Hippocampal formation (tissue), 2 donors: ENCODE measurements around the gene GALNT8.
"Not testable (repeated sequence)": the region's sequence is repeated elsewhere in the genome, so short reads cannot be mapped to it uniquely, and the experiment has no call there.

ENCODE experiments used
- DNase-seq, 2 donors: peaks; one replicate each; lab custom pipeline; 2025; lab: John Stamatoyannopoulos, UW

The GALNT8 gene, protein sequence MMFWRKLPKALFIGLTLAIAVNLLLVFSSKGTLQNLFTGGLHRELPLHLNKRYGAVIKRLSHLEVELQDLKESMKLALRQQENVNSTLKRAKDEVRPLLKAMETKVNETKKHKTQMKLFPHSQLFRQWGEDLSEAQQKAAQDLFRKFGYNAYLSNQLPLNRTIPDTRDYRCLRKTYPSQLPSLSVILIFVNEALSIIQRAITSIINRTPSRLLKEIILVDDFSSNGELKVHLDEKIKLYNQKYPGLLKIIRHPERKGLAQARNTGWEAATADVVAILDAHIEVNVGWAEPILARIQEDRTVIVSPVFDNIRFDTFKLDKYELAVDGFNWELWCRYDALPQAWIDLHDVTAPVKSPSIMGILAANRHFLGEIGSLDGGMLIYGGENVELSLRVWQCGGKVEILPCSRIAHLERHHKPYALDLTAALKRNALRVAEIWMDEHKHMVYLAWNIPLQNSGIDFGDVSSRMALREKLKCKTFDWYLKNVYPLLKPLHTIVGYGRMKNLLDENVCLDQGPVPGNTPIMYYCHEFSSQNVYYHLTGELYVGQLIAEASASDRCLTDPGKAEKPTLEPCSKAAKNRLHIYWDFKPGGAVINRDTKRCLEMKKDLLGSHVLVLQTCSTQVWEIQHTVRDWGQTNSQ

DNA sequence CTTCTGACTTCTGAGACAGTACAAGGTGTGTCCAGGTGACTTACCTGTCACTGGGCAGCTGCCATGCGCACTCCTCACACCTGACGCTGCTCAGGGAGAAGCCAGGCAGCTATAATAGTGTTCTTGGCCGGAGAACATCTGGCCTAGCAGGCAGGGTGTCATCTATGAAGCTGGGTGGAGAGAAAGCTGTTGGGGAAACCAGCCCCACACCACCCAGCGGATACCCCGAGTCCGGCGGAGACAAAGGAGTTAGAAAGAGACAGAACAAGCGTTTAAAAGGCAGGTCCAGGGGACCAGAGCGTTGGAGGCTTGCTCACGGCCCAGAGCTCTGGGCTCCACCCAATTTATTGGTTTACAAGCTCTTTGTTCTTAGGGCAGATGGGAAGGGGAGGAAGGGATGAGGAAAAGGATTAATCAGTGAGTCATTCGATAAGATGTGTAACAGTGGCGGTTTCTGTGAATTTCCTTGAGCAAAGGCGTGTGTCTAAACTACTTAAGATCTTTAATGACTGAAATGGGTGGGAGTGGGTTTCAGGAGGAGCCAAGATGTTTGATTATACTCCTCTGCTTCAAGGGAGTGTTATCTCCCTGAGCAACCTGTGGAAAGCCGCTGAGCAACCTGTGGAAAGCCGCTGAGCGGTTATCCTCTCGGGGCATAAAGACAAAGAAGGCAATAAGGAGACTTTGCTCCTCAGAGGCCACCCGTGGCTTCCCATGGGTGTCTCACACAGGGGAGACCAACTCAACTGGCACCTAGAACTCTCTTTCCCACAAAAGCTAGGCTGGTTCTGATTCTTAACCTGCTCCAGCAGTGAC, at the start of gene GALNT8:
Gene GALNT8, plus strand, starts transcription at position 580 of the 816 bp plus-strand sequence. CDS start 278 bp downstream, outside the sequence.
- DNase-seq = no peak

DNA sequence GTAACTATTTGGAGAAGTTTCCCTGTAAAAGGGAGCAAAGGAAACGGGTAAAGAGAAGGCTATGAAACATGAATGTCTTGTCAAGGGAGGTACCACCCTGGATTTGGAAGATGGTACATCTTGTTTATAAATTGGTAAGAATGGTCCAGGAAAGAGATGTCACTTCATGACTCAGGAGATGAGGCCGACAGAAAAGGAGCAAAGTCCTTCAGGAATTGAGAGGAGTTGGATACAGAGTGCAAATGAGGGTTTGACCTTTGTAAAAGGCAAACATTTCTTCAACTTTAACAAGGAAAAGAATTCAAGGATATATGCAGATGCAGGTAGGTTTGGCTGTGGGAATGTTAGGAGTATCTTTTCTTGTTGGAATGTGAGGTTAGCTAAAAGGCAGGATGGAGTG, 40.5 kb upstream of the GALNT8 start:
- no peak for DNase-seq

DNA sequence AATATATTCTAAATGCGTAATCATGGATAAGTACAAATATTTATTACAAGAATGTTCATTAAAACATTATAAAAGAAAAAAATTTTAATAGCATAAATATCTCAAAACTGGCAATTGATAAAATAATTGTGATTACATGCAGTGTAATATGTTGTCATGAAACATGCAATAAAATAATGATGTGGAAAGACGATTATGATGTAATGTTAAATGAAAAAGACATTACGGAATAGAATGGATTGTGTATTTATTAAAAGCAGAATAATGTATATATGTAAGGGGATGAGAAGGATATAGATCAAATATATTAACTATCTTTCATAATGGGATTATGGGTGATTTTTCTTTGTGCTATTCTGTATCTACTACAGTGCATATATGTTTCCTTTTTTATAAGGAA, 38.5 kb upstream of the GALNT8 start:
- no peak for DNase-seq

DNA sequence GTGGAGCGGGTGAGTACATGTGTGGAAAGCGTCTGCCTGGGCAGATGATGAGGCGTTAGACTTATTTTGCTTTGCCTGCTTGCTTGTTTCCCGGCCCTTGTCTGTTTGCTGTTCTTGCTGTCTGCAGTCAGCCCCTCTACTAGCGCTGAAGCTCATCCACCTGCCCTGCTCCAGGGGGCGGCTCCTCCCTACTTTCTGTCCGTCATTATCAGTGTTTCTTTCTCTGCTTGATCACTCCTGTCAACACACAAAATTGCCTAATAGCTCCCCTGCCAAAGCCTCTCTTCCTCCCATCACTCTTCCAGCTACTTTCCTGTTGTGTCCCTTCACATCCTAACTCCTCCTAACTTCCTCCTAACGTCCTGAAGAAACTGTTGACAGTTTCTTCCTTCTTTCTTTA, 34.9 kb upstream of the GALNT8 start:
- no peak for DNase-seq

DNA sequence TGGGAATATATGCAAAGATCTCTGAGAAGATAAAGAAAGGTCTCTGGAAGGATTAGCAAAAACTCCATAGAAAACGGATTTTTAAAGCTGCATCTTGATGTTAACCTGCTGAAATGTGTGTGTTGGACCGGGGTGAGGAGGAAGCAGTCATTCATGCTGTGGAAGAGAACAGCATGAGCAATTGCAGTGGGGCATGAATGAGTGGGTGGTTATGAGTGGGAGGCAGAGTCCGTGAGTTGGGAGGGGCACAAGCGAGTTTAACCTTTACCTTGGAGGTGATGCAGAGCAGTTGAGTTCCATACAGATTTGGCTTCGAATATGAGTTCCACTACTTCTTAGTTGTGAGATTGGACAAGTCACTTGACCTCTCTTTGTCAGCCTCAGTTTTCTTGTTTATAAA, 29.4 kb upstream of the GALNT8 start:
- no peak for DNase-seq

DNA sequence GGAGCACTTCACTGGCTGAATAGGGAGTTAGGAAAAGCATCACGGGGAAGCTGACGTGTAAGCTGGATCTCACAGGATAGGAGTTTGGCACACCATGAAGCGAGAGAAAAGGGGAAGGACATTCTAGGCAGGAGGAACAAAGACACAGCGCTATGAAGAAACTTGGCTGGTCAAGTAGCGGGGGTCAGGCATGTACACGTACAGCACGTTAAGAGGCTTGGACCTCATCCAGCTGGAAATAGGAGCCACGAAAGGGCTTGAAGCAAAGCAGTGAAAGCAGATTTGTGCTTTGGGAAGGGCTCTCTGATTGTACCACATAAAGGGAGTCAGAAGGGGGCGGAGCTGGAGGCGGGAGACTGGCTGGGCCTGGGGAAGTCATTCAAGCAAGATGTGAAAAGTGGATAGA, 19.6 kb upstream of the GALNT8 start:
- DNase-seq = no peak

DNA sequence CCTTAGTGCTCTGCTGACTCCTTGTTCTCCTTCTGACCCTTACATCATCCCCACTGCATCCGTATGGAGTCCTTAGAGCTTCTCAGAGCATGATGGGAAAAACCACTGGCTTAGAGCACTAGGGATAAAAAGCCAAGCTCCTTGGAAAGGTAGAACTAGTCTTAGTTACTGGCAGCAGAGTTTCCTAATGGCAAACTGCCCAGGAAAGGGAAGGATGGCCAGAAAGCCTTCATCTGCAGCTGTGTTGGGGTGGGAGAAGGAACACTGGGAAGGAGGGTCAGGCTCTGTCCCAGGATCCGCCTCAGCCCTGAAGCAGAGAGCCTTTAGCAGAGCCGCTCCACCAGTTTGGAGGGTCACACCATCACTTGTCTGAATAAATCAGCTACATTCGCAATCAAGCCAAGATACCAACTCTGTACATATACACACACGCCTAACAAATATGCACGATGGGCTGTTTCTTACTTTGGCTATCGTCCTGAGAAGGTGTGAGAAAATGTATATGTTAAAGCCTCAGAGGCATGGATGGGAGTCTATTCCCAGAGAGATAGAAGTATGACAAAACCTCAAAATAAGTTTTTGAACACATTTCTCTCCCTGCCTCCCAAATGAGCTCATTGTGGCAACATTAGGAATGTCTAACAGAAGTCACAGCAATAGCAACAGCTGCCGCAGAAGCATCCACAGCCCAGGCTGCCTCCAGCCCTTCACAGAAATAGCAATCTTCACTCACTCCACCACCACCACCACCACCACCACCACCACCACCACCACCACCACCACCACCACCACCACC, 18.6 kb upstream of the GALNT8 start:
- no peak for DNase-seq

DNA sequence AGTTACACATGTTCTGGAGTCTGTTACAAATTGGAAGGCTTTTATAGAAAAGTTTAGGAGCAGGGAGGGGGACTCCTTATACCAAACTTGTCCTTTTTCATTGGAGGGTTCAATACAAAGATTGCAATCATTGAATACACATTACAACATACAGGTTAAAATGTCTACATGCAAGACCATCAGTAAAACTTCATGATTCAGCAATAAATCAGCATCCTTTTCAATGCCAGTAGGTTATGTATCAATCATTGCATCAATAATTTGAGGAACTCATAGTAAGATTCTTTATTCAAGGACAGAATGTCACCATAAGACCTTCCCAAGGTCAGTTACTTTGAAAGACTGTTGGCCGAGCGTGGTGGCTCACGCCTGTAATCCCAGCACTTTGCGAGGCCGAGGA, 16.5 kb upstream of the GALNT8 start:
- DNase-seq = no peak

DNA sequence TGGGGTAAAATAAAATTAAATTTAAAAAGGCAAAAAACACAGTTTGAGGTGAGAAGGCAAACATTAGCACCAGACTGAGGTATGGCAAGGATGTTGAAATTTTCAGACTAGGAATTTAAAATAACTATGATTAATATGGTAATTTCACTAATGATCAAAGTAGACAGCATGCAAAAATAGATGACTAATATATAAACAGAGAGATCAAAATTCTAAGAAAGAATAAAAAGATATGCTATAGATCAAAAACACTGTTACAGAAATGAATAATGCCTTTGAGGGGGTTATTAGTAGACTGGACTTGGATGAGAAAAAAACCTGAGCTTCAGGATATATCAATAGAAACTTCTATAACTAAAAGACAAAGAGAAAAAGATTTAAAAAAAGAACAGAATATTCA, 14.4 kb upstream of the GALNT8 start:
- DNase-seq = no peak

DNA sequence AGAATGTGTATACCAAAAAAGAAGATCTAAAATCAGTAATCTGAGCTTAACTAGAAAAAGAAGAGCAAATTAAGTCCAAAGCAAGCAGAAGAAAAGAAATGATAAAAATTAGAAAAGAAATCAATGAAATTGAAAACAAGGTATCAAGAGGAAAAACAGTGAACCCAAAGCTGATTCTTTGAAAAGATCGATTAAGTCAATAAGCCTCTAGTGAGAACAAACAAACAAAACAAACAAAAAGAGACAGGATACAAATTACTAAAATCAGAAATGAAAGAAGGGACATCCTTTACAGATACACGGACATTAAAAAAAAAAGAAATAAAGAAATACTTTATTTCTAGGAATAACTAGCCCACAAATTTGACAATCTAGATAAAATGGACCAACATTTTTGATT, 12.9 kb upstream of the GALNT8 start:
- no peak for DNase-seq

DNA sequence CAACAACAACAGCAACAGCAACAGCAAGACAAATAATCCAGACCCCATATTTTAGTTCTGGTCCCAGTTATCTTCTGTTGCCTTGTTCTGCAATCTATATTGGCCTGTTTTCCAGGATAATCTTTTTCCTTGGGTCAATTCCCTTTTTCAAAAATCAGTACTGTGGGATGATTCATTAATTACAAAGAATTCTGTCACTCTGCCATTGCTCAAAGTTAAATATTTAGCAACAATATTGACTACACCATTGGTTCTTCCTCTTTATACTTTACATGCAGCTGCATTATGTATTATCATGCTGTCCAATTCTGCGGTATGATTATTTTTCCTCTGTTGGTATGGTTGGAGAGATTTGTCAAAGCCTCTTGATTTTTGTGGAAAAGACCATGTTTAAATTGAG, 10.1 kb upstream of the GALNT8 start:
- no peak for DNase-seq

DNA sequence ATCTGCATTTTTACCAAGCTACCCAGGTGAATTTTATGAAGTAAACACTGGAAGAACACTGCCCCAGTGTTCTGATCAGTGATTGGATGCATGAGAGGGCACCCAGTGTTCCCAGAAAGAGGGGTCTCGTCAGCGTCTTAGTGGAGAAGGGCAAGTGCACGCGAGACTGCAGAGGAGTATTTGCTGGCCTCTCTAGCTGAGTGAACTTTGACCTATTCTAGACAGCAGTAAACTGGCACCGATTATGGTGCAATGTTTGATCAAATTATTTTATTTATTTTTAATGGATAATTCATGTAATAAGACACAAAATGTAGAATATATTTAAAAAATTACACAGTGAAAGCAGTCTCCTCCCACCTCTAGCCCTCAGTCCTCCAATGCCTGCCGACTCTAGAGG, 5.3 kb upstream of the GALNT8 start:
- DNase-seq = no peak

DNA sequence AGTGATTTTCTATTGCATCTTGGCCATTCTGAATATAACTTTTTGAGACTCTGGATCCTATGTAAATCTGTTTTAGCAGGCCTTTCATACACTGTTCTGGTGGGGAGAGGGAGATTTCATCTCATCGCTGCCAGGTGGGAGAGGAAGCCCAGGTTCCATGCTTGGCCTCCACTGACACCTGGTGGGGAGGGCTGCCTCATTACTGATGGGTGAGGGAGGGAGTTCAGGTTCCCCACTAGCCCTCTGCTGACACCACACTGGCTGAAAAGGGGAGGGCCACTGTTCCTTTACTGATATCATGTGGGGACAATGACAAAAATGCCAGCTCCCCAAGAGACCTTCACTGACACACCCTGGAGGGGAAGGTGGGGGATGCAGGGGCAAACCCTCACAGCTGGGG, 2.4 kb upstream of the GALNT8 start:
- DNase-seq = no peak

DNA sequence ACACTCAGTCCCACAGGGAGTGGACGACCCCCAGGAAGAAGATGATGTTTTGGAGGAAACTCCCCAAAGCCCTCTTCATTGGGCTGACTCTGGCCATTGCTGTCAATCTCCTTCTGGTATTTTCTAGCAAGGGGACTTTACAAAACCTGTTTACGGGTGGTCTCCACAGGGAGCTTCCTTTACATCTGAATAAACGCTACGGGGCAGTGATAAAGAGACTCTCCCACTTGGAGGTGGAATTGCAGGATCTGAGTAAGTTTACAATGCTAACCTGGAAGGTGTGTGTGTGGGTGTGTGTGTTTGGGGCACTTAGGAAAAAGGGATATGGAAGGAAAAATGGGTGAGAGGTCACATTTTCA, 416 bp downstream of the GALNT8 start:
- DNase-seq = no peak

DNA sequence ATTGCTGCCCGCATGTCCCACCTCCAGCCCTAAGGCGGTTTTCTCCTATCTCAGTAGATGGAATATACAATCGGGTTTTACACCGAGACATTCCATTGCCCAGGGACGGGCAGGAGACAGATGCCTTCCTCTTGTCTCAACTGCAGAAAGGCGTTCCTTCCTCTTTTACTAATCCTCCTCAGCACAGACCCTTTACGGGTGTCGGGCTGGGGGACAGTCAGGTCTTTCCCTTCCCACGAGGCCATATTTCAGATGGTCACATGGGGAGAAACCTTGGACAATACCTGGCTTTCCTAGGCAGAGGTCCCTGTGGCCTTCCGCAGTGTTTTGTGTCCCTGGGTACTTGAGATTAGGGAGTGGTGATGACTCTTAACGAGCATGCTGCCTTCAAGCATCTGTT, 1.4 kb downstream of the GALNT8 start:
- DNase-seq = not testable (repeated sequence)

DNA sequence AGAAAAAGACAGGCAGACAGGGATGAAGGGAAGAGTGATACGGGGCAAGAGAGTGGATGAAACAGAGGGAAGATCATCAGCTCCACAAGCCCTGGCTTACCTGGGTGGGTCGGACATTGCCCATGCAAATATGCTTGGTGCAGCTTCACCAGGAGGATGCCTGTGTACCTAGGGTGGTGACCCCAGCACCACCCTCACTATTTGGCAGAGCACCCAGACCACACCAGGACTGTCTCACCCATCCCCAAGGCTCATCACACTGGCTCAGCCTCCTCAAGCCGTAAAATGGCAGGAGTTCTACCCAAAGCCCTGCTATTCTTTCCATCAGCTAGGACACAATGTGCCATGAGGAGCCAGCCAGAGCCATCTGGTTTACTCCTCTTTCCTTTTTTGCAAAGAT, 3.0 kb downstream of the GALNT8 start:
- no peak for DNase-seq

DNA sequence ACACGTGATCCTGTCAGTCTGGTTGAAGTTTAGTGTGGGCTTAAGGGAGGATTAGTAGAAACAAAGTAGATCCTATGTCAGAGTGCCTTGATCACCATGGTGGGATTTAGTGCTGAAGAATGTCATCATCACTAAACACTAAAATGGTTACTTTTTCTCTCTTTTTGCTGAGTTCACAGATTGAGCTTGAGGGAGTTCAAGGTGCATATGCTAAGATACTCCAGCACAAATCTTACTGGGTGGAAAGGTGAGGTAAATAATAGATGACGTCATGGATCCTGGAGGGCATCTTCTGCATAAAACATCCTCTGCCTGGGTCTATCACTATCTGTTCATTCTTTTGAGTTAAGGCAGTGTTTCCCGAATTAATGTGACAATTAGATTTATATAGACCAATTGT, 4.9 kb downstream of the GALNT8 start:
- DNase-seq = no peak

DNA sequence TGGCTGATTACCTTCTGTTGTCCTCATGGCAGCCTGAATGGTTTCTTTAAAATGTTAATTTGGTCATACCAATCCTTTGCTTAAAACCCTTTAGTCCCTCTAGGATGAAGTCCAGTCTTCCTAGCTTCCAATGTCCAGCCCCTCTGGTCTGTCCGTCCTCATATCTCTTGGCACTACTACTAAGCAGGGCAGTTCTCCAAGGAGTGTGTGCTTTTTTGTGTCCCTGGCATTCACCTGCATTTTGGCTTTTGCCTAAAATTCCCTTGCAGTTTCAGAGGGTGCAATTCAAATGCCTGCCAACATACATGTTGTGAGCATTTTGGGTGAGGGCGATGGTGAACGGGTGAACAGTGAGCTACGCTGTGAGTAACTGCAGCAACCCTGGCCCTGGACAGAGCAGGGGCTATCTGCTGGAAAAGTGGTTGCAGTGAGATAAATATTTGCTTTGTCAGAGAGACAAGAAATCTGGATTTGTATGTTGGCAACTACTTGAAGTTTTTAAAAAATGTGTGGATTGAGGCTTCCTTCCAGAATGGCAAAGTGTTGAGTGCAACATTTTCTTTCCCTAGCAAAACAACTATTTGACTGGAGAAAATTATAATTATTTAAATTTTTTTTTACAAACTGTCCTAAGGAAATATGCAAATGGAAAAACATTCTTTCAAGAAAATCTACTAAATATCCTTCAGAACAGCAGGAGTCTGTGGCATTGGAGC, 14.6 kb downstream of the GALNT8 start:
- DNase-seq = no peak

DNA sequence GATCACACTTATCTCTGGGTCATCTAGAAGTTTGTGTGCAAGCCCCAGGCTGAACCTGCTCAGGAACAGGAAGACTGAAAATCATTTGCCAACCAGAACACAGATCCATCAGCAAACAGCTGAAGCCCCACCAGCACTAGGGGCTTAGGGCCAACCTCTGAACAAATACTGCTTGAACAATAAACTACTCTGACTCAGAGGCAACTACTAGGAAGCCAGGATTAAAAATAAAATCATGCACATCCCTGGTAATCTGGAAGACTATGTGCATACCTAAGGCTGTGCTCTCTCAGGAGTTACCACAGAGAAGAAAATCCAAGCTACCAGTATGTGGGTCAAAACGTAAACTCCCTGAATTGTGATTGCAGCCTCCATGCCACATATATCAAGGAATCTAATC, 15.9 kb downstream of the GALNT8 start:
- DNase-seq = no peak

DNA sequence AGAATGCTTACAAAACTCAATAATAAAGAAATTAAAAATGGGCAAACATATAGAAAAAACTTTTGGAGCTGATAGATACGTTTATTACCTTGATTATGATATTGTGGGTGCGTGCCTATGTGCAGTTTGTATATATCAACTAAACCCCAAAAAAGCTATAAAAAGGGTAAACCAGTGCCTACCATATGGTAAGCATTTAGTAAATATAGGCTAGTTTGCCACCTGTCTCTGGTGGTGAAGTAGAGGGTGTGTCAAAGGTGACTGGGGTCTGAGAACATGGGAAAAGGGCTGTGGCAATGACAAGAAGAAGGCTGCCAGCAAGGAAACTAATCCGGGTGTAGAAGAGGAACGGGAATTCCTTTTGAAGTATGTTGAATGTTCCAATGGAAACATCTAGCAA, 18.3 kb downstream of the GALNT8 start:
- DNase-seq = no peak

DNA sequence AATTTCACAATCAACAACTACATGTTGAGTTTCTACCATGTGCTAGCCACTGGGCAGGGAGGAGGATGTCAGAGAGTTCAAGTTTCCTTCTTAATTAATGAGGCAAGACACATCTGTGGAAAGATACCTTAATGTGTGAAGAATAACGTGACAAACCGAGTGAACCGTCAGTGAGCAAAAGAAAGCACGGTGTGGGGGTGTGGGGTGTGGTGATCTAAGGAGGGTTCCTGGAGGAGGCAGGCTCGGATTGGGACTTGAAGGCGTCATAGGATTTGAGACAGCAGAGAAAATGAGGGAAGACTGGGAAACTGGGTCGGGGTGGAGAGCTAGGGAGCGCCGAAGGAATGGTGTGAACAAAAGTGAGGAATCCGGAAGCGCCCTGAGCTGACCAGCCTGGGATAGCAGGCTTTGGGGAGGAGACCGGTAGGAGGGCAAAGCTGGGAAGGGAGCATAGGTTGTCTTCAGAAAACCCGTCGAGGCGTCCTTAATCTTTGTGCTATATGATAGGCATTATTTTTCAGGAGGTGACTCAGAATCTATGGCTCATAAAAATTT, 22.3 kb downstream of the GALNT8 start:
- DNase-seq = no peak
